Kidney capillary endothelial cell (primary cell): ENCODE measurements around the gene PEBP1.

Source experiments
- DNase-seq: peaks from one replicate; pipeline ENCODE4 v3.0.0-alpha.2; 2018; ENCODE audit warnings: low spot score

Gene PEBP1

GRCh38 chr12:118136559-118137003 is 657 bp downstream of the PEBP1 start:
- DNase-seq = peak; percentile 8

GRCh38 chr12:118137148-118137678 is 1.3 kb downstream of the PEBP1 start:
- DNase-seq = no peak

DNA sequence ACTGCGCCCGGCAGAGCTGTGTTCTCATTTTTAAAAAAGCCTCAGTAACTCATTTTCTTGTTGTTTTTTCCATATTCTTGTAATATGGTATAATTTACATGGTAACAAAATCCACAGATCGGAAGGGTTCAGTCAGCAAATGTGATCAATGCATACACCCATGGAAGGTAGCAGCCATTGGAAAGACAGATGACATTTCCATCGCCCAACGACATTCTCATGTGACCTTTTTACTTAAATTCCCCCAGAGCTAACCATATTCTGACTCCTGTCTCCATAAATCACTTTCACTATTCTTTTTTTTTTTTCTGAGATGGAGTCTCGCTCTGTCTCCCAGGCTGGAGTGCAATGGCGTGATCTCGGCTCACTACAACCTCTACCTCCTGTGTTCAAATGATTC is 4.9 kb downstream of the PEBP1 start:
- DNase-seq = no peak

DNA sequence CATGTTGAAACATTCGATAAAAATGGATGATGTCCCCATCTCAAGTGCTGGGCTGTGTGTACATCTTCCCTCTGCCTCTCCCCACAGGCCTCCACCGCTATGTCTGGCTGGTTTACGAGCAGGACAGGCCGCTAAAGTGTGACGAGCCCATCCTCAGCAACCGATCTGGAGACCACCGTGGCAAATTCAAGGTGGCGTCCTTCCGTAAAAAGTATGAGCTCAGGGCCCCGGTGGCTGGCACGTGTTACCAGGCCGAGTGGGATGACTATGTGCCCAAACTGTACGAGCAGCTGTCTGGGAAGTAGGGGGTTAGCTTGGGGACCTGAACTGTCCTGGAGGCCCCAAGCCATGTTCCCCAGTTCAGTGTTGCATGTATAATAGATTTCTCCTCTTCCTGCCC is 8.6 kb downstream of the PEBP1 start:
- no peak for DNase-seq

- no peak for DNase-seq
Measured at GRCh38 chr12:118145113-118145797, 9.3 kb downstream of the PEBP1 start.

DNA sequence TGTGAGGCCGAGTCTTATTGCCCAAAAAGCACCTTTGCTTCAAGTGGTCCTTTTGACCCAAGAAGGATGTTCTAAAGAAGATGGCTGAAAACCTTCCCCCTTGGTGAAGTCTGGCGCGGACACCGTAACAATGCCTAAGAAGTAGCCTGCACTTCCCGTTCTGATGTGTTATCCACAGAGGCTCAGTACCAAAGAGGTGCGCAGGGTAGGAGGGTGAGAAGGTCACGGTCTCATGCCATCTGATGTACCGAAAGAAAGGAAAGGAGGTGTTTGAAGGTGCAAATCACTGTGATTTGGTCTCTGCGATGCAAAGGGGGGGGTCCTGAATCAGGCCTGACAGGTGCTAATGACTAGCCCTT is 9.9 kb downstream of the PEBP1 start:
- DNase-seq = no peak

- DNase-seq = no peak
Measured at GRCh38 chr12:118148287-118148686, 12.4 kb downstream of the PEBP1 start.

DNA sequence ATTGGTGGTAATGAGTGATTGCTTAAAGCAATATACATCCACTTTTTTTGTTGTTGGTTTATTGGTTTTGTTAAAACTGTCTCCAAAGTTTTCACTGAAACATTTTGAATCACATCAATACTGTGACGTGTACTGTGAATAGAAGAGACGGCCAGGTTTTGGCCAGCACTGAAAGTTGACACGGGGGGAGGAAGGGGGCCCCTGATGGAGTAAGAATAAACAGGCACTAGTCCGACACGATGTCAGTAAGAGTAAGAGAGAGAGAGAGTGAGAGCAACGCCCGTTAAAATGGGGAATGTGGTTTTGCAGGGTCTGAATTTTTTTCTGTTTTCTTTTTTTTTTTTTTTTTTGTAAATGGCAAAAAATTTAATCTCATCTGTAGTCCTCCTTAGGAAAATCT is 14.7 kb downstream of the PEBP1 start:
- DNase-seq = no peak

DNA sequence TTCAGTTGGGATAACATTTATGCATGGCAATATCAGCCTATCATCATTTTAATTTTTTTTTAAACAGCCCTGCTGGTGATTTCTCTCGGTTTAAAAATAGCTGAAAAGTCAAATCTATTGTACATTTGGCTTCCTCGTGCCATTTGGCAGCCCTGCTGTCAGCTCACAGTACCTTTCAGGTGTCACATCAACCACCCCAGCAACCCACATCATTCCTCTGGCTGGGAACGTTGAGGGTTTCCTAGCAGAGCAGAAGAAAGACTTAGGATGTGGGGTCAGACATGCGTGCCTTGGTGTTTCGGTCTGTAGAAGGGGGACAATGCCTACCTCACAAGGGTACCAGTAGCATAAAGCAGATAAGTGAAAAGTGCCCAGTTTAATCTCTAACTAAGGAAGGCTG is 15.8 kb downstream of the PEBP1 start:
- no peak for DNase-seq

- DNase-seq = no peak
Measured at GRCh38 chr12:118160536-118160935, 24.6 kb downstream of the PEBP1 start.

DNA sequence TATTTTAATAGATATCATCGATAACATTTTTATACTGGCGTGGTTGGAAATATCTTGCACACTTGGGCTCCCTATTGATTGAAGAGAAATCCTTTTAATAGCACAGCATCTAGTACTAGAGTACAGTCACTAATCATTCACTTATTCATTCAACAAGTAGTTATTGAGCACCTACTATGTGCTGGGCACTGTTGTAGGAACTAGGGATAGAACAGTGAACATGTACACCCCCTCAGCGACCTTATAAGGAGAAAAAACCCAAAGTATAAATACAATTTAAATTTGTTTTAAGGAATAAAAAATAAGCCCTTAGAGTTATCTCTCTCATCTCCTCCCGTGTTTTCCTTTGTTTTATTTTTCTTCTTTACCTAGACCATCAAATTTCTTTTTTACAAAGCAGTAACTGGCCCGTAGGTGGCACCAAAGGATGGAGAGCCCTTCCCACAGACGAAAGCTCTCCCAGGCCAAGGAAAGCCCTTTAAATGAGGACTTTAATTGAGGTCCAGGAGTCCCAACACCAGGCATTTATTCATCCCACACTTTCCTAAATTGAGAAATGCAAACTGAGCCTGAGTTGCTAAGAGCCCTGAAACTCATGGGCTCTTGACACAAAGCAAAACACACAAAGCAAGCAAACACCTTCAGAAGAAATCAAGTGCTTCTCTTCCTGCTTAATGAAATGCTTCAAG is 29.0 kb downstream of the PEBP1 start:
- DNase-seq = peak; percentile 17

GRCh38 chr12:118166946-118167345 is 31.0 kb downstream of the PEBP1 start:
- DNase-seq = no peak

DNA sequence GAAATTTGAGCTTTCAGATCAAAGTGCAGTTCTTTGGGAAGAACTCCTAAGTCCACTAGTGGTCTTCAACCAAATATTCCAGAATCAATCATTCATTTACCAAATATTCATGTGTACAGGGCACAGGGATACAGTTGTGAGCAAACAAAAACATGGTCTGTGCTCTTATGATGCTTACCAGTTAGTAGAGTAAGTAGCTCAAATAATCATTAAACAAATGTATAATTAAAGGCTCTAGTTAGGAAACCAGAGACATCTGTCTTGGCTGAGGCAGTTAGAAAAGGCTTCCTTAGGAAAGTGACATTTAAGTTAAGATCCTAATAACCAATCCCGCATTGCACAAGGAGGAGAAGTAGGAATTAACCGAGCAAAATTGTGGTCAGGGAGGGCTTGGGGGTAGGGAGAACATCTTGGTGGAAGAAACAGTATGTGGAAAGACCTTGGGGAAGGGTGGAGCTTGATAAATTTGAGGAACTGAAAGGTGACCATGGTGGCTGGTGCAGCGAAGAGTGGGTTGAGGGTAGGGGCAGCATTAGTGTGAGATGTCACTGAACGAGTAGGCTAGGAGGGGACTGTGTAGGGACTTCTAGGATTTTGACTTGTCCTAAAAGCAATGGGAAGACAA is 40.0 kb downstream of the PEBP1 start:
- DNase-seq = no peak

GRCh38 chr12:118183155-118183554 is 47.2 kb downstream of the PEBP1 start:
- no peak for DNase-seq

DNA sequence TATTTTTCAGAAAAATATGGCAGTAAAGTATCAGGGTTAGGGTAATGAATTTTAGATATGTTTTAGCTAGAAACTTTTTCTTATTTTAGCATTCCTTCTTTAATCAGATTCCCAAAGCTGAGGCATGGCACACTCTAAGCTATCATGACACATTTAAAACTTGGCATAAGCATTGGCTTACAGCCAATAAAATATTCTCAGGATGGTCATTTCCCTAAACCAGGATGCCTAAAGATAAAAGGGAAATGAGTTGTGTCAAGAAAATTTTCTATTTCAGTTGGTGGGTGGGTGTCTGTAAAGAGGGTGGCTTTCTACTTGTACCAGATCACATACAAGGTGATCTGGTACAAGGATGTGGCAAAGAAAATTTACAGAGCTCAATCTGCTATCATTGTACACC is 47.8 kb downstream of the PEBP1 start:
- peak; percentile 81 for DNase-seq

DNA sequence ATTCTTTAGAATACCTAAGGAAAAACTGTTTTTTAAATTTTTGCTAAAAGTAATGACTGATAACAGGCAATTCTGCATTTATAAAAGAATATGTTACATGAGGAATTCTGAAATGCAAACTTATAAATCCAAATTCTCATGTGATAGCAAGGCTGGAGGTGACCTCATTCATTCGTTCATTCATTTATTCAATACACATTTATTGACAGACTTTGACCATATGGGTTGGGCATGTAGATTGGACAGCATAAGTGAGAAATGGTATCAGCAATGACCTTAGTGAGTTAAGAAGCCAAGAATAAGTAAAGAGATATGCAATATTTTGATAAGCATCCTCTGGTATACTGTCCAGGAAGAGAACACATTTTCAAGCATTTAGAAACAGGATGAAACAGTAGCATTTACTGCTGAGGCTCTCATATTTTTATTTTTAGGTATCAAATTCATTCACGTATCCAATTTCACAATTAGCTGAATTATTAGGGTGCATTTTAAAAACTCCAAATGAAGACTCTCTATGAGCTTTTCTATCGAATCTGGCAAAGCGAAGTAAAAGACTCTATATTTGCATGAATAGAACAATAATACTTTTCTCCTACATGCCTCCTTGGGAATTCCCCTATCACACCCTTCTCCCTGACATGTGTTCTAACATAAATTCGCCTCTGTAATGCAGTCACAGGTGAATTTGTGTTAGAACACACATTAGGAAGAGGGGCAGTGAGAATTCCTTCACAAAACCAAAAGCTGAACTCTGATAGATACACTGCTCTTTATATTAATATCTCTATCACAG is 49.9 kb downstream of the PEBP1 start:
- no peak for DNase-seq

DNA sequence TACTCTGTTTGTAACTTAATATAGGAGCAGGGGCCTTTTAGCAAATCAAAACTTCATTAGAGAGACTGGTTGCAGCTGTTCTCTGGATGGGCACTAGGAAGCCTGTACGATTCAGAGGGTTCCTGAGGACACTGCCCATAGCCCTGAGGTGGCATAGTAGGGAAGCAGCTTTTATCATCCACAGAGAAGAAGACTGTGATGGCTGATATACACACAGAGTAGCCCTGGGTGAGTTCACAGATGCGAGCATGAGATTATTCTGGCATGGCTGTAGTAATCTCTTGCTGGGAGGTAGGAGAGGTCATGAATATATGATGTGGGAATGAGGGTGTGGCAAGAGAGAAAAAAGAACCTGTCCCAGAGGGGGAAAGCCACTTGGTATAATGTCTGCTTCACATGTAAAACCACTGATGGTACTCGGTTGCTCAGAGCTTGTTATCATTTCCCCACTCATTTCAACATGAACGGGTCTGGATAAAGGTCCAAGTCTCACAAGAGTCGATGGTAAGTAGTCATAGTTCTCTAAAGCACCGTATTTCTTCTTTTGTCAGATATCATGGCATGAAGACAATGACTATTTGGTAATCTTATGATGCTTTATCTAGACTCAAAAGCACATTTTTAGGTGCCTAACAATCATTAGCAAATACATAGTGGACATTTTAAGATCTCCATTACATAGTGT is 52.0 kb downstream of the PEBP1 start:
- DNase-seq = no peak

GRCh38 chr12:118188690-118189371 is 52.9 kb downstream of the PEBP1 start:
- no peak for DNase-seq

- DNase-seq = no peak
Measured at GRCh38 chr12:118189741-118190191, 53.8 kb downstream of the PEBP1 start.

- DNase-seq = no peak
Measured at GRCh38 chr12:118190266-118190665, 54.3 kb downstream of the PEBP1 start.

- DNase-seq = no peak
Measured at GRCh38 chr12:118193477-118193876, 57.6 kb downstream of the PEBP1 start.
